ENCODE measurements around the gene RBBP8NL. TPM values are rescaled to one million over a fixed set of nuclear protein-coding genes. Genes with fewer than 3 reads are reported as not detected.

Gene RBBP8NL
- total and polyA plus RNA-seq, 2 donors (not counting 1 experiment from before 2014, with no cell fraction given): not detected

DNA sequence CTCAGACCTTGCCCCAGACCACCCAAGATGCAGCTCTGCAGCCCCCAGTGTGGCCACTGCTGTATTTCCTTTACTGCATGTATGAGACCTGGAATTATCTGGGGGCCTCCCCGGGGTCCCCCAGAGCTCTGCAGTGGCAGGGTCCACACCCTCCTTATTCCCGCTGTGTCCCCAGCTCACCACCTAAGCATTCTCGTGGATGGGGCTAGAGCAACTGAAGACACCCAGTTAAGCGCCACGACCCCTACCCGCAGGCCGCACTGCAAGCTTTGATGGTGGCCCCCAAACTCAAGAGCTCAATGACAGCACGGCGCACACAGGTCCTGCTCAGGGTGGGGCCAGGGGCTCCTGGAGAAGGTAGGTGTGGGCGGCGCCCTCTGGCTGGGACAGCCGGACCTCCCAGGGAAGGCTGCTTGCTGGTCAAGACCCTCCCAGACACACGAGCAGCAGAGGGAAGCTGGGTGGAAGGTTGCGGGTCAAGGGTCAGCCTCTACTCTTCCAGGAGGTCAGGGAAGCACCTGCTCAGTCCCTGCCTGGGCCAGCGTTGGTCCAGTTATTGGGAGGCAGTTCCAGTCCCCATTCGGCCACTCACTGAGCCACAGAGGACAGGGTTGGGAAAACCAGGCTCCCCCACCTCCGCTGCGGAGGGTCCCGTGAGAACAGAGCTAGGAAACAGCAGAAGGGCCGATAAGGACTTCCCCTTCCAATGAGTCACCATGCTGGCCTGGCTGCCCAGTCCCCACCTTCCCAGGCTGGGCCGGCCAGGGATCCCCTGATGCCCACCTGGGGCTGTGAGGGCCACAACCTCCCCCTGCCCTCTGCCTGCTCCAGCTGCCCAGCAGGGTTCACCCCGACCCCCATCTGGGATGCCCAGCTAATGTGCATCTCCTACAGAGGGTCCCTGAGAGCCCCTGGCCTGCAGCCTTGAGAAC is 63.2 kb downstream of the RBBP8NL start:
- H4K20me1 ChIP-seq (ENCODE audit: control insufficient read depth, extremely low read depth, insufficient read depth, low read length): no peaks in the 10 kb centered on the region
- no peak overlapping the region for H3K27ac ChIP-seq (ENCODE audit: insufficient read depth, low read length)
- peaks cover 5% of the 10 kb centered on the region for H3K79me2 ChIP-seq (ENCODE audit: control insufficient read depth, insufficient read depth, low read length)
- DNase-seq (ENCODE audit: low read depth in 2 of 2): peak in 1 of 2 donors; percentile 34
- H3K4me3 ChIP-seq (replicated peaks in 1 of 4; ENCODE audit: control extremely low read depth in 1 of 4, insufficient read depth in 1 of 4, low read depth in 3 of 4, low read length in 4 of 4): peak overlapping the region in 1 of 4 experiments; percentile 82
- peaks cover 5% of the 10 kb centered on the region for H3K36me3 ChIP-seq (ENCODE audit: control insufficient read depth, insufficient read depth, low read length)
- no peak overlapping the region for H3K9ac ChIP-seq (ENCODE audit: insufficient read depth, low read length)
- peaks cover 17% of the 10 kb centered on the region for H3K4me1 ChIP-seq (ENCODE audit: control insufficient read depth, extremely low read depth, insufficient read depth, low read length)
- H3K27me3 ChIP-seq (ENCODE audit: control insufficient read depth, insufficient read depth, low read length): no peaks in the 10 kb centered on the region
- no peak overlapping the region for H3K4me2 ChIP-seq (ENCODE audit: extremely low read depth, insufficient read depth, low read length)
- no peak overlapping the region for H2AFZ ChIP-seq (ENCODE audit: low read length)
- TF ChIP-seq EZH2 (IDR thresholded peaks at IDR 0.05; ENCODE audit: low read length, missing control alignments): no peak
- no peak for TF ChIP-seq CTCF (conservative IDR thresholded peaks at IDR 0.05 in 1 of 2, IDR thresholded peaks at IDR 0.05 in 1 of 2; ENCODE audit: low read depth in 1 of 2, low read length in 2 of 2)
- no peaks in the 10 kb centered on the region for H3K9me3 ChIP-seq (ENCODE audit: control insufficient read depth, insufficient read depth, low read depth, low read length)

- H3K4me2 ChIP-seq (ENCODE audit: extremely low read depth, insufficient read depth, low read length): no peak overlapping the region
- H4K20me1 ChIP-seq (ENCODE audit: control insufficient read depth, extremely low read depth, insufficient read depth, low read length): no peaks in the 10 kb centered on the region
- H2AFZ ChIP-seq (ENCODE audit: low read length): no peak overlapping the region
- no peaks in the 10 kb centered on the region for H3K9me3 ChIP-seq (ENCODE audit: control insufficient read depth, insufficient read depth, low read depth, low read length)
- H3K79me2 ChIP-seq (ENCODE audit: control insufficient read depth, insufficient read depth, low read length): peaks cover 5% of the 10 kb centered on the region
- H3K4me1 ChIP-seq (ENCODE audit: control insufficient read depth, extremely low read depth, insufficient read depth, low read length): peaks cover 17% of the 10 kb centered on the region
- H3K9ac ChIP-seq (ENCODE audit: insufficient read depth, low read length): no peak overlapping the region
- no peak for TF ChIP-seq EZH2 (IDR thresholded peaks at IDR 0.05; ENCODE audit: low read length, missing control alignments)
- TF ChIP-seq CTCF (conservative IDR thresholded peaks at IDR 0.05 in 1 of 2, IDR thresholded peaks at IDR 0.05 in 1 of 2; ENCODE audit: low read depth in 1 of 2, low read length in 2 of 2): no peak
- no peak overlapping the region for H3K4me3 ChIP-seq (replicated peaks in 1 of 4; ENCODE audit: control extremely low read depth in 1 of 4, insufficient read depth in 1 of 4, low read depth in 3 of 4, low read length in 4 of 4)
- no peak overlapping the region for H3K27ac ChIP-seq (ENCODE audit: insufficient read depth, low read length)
- no peak for DNase-seq (ENCODE audit: low read depth in 2 of 2)
- no peaks in the 10 kb centered on the region for H3K27me3 ChIP-seq (ENCODE audit: control insufficient read depth, insufficient read depth, low read length)
- peaks cover 5% of the 10 kb centered on the region for H3K36me3 ChIP-seq (ENCODE audit: control insufficient read depth, insufficient read depth, low read length)
Measured at GRCh38 chr20:62362991-62363919, 64.1 kb downstream of the RBBP8NL start.

- TF ChIP-seq EZH2 (IDR thresholded peaks at IDR 0.05; ENCODE audit: low read length, missing control alignments) (no peak), CTCF (conservative IDR thresholded peaks at IDR 0.05 in 1 of 2, IDR thresholded peaks at IDR 0.05 in 1 of 2; ENCODE audit: low read depth in 1 of 2, low read length in 2 of 2) (no peak)
- H3K4me2 ChIP-seq (ENCODE audit: extremely low read depth, insufficient read depth, low read length): no peak overlapping the region
- H3K4me3 ChIP-seq (replicated peaks in 1 of 4; ENCODE audit: control extremely low read depth in 1 of 4, insufficient read depth in 1 of 4, low read depth in 3 of 4, low read length in 4 of 4): no peak overlapping the region
- peaks cover 5% of the 10 kb centered on the region for H3K79me2 ChIP-seq (ENCODE audit: control insufficient read depth, insufficient read depth, low read length)
- no peak for DNase-seq (ENCODE audit: low read depth in 2 of 2)
- no peak overlapping the region for H3K27ac ChIP-seq (ENCODE audit: insufficient read depth, low read length)
- H4K20me1 ChIP-seq (ENCODE audit: control insufficient read depth, extremely low read depth, insufficient read depth, low read length): no peaks in the 10 kb centered on the region
- peaks cover 5% of the 10 kb centered on the region for H3K36me3 ChIP-seq (ENCODE audit: control insufficient read depth, insufficient read depth, low read length)
- no peaks in the 10 kb centered on the region for H3K9me3 ChIP-seq (ENCODE audit: control insufficient read depth, insufficient read depth, low read depth, low read length)
- H3K9ac ChIP-seq (ENCODE audit: insufficient read depth, low read length): no peak overlapping the region
- peaks cover 17% of the 10 kb centered on the region for H3K4me1 ChIP-seq (ENCODE audit: control insufficient read depth, extremely low read depth, insufficient read depth, low read length)
- H3K27me3 ChIP-seq (ENCODE audit: control insufficient read depth, insufficient read depth, low read length): no peaks in the 10 kb centered on the region
- no peak overlapping the region for H2AFZ ChIP-seq (ENCODE audit: low read length)
Measured at GRCh38 chr20:62362590-62362940, 64.8 kb downstream of the RBBP8NL start.

Data from fibroblast of lung (primary cell).